ENCODE results near the gene SCRN3.
"Not testable (repeated sequence)": the region's sequence is repeated elsewhere in the genome, so short reads cannot be mapped to it uniquely, and the experiment has no call there.

SCRN3 gene

GRCh38 chr2:174395284-174395968, at the start of gene SCRN3:
TSS of gene SCRN3 (plus strand) at chr2:174395730. CDS start at chr2:174398284, 2,554 bp downstream.
- DNase-seq = peak; percentile 81 to 95

- DNase-seq = peak in 1 of 2 experiments; percentile 37
These were observed 45.5 kb upstream of the SCRN3 start for GRCh38 chr2:174350018-174350417.

GRCh38 chr2:174350593-174351181, 44.8 kb upstream of the SCRN3 start:
- no peak for DNase-seq

GRCh38 chr2:174353004-174353403, 42.5 kb upstream of the SCRN3 start:
- DNase-seq = no peak

- no peak for DNase-seq
These were observed 39.2 kb upstream of the SCRN3 start for GRCh38 chr2:174356347-174356746.

- not testable (repeated sequence) for DNase-seq
These were observed 35.9 kb upstream of the SCRN3 start for GRCh38 chr2:174359663-174360062.

- no peak for DNase-seq
These were observed 32.6 kb upstream of the SCRN3 start for GRCh38 chr2:174362949-174363348.

- not testable (repeated sequence) for DNase-seq
These were observed 31.9 kb upstream of the SCRN3 start for GRCh38 chr2:174363492-174364225.

- DNase-seq = no peak
These were observed 30.9 kb upstream of the SCRN3 start for GRCh38 chr2:174364628-174365027.

GRCh38 chr2:174365571-174365970, 30.0 kb upstream of the SCRN3 start:
- DNase-seq = no peak

- DNase-seq = no peak
These were observed 26.8 kb upstream of the SCRN3 start for GRCh38 chr2:174368691-174369090.

- DNase-seq = no peak
These were observed 18.6 kb upstream of the SCRN3 start for GRCh38 chr2:174376967-174377366.

- DNase-seq = no peak
These were observed 11.7 kb upstream of the SCRN3 start for GRCh38 chr2:174383796-174384195.

- no peak for DNase-seq
These were observed 10.3 kb upstream of the SCRN3 start for GRCh38 chr2:174385201-174385600.

- not testable (repeated sequence) for DNase-seq
These were observed 6.8 kb upstream of the SCRN3 start for GRCh38 chr2:174388706-174389105.

- no peak for DNase-seq
These were observed 6.0 kb upstream of the SCRN3 start for GRCh38 chr2:174389542-174389941.

- not testable (repeated sequence) for DNase-seq
These were observed 5.2 kb upstream of the SCRN3 start for GRCh38 chr2:174390303-174390702.

GRCh38 chr2:174392706-174393105, 2.8 kb upstream of the SCRN3 start:
- no peak for DNase-seq

- no peak for DNase-seq
These were observed 570 bp downstream of the SCRN3 start for GRCh38 chr2:174395969-174396630.

- DNase-seq = no peak
These were observed 2.2 kb downstream of the SCRN3 start for GRCh38 chr2:174397773-174398172.

- DNase-seq = no peak
These were observed 3.6 kb downstream of the SCRN3 start for GRCh38 chr2:174399171-174399570.

- DNase-seq = no peak
These were observed 5.3 kb downstream of the SCRN3 start for GRCh38 chr2:174400853-174401252.

- no peak for DNase-seq
These were observed 8.1 kb downstream of the SCRN3 start for GRCh38 chr2:174403628-174404027.

Measured in NCI-H2081 (cell line).